Measurements from ENCODE around the gene ZNF483. TPM values are rescaled to one million over a fixed set of nuclear protein-coding genes. Genes with fewer than 3 reads are reported as not detected.

ZNF483 gene
- total RNA-seq, 1 experiment from 2014 or later = 4.8 TPM

- TF ChIP-seq REST (IDR thresholded peaks at IDR 0.05; ENCODE audit: insufficient read depth in 1 of 2, low read depth in 2 of 2, low read length in 1 of 2) (no peak), SIN3A (IDR thresholded peaks at IDR 0.05; ENCODE audit: borderline replicate concordance, insufficient read depth, low read depth, low read length) (no peak), TCF7L2 (IDR thresholded peaks at IDR 0.05; ENCODE audit: low read depth, low read length) (no peak), CTCF (IDR thresholded peaks at IDR 0.05) (no peak), POLR2AphosphoS5 (IDR thresholded peaks at IDR 0.05; ENCODE audit: low read depth, low read length) (no peak)
- no peak for DNase-seq (ENCODE audit: low read depth, low spot score)
- Histone ChIP-seq H3K9me3 (ENCODE audit: control insufficient read depth, insufficient read depth, low read depth, low read length) (no peaks in the 10 kb centered on the region), H3K4me1 (ENCODE audit: control insufficient read depth, insufficient read depth, low read length) (no peaks in the 10 kb centered on the region; the same call in 1 of the 2 replicates), H3K27me3 (ENCODE audit: control insufficient read depth, insufficient read depth, low read length) (no peaks in the 10 kb centered on the region), H3K4me3 (ENCODE audit: low read depth in 2 of 2, low read length in 2 of 2) (peak overlapping the region; percentile 71 to 76), H3K27ac (ENCODE audit: low read length) (peak overlapping the region; percentile 83), H3K36me3 (ENCODE audit: control insufficient read depth, insufficient read depth, low read length) (no peaks in the 10 kb centered on the region; the same call in 1 of the 2 replicates)
- BruUV-seq (replicated peaks) = no TSS peak
- in situ Hi-C loops (cut with HindIII; ENCODE audit: low pct_unique_long_range_greater_than_20kb, low sequenced_read_pairs) = no loop called here
- intact Hi-C loops (cut with micrococcal nuclease; ENCODE audit: unreplicated experiment) = no loop called here
- ATAC-seq = peak; percentile 67
- ChIA-PET CTCF (interaction anchor here (0.6 kb wide), 2 partner anchors 47 to 585 kb away, joined by 3 to 5 read pairs; no protein-coding TSS in a partner anchor), POLR2A (interaction anchor here (0.7 kb wide), 1 partner anchor 611 kb away, joined by 3 read pairs; no protein-coding TSS in a partner anchor)
These were observed 42.1 kb upstream of the ZNF483 start for GRCh38 chr9:111482694-111483438.

- CTCF ChIA-PET = interaction anchor here (0.6 kb wide), 2 partner anchors 46 to 586 kb away, joined by 3 to 5 read pairs; no protein-coding TSS in a partner anchor
These were observed 41.5 kb upstream of the ZNF483 start for GRCh38 chr9:111483439-111483857.

More at GRCh38 chr9:111483439-111483857, 41.5 kb upstream of the ZNF483 start:
- in situ Hi-C loops (cut with HindIII; ENCODE audit: low pct_unique_long_range_greater_than_20kb, low sequenced_read_pairs) = no loop called here
- no peaks in the 10 kb centered on the region; the same call in 1 of the 2 replicates for H3K36me3 ChIP-seq (ENCODE audit: control insufficient read depth, insufficient read depth, low read length)
- no peaks in the 10 kb centered on the region for H3K9me3 ChIP-seq (ENCODE audit: control insufficient read depth, insufficient read depth, low read depth, low read length)
- no peaks in the 10 kb centered on the region; the same call in 1 of the 2 replicates for H3K4me1 ChIP-seq (ENCODE audit: control insufficient read depth, insufficient read depth, low read length)
- no peak for DNase-seq (ENCODE audit: low read depth, low spot score)
- POLR2A ChIA-PET = interaction anchor here (0.7 kb wide), 1 partner anchor 610 kb away, joined by 3 read pairs; no protein-coding TSS in a partner anchor
- BruUV-seq (replicated peaks) = no TSS peak
- no peak overlapping the region for H3K27ac ChIP-seq (ENCODE audit: low read length)
- peak; percentile 76 for ATAC-seq
- peak overlapping the region; percentile 71 to 76; a peak in 3 of 4 replicates for H3K4me3 ChIP-seq (ENCODE audit: low read depth in 2 of 2, low read length in 2 of 2)
- no peak for TF ChIP-seq CTCF (IDR thresholded peaks at IDR 0.05)
- no peak for TF ChIP-seq TCF7L2 (IDR thresholded peaks at IDR 0.05; ENCODE audit: low read depth, low read length)
- TF ChIP-seq REST (IDR thresholded peaks at IDR 0.05; ENCODE audit: insufficient read depth in 1 of 2, low read depth in 2 of 2, low read length in 1 of 2) = no peak
- TF ChIP-seq SIN3A (IDR thresholded peaks at IDR 0.05; ENCODE audit: borderline replicate concordance, insufficient read depth, low read depth, low read length) = no peak
- TF ChIP-seq POLR2AphosphoS5 (IDR thresholded peaks at IDR 0.05; ENCODE audit: low read depth, low read length) = no peak
- no peaks in the 10 kb centered on the region for H3K27me3 ChIP-seq (ENCODE audit: control insufficient read depth, insufficient read depth, low read length)
- intact Hi-C loops (cut with micrococcal nuclease; ENCODE audit: unreplicated experiment) = no loop called here
